Suprapubic skin (tissue), 4 donors: ENCODE results near the gene ANKRD42. TPM values are rescaled to one million over a fixed set of nuclear protein-coding genes. Genes with fewer than 3 reads are reported as not detected.
"Not testable (repeated sequence)": the region's sequence is repeated elsewhere in the genome, so short reads cannot be mapped to it uniquely, and the experiment has no call there.

Experiments used
- DNase-seq, 2 donors: peaks; one replicate each; pipeline ENCODE4 v3.0.0-alpha.2; 2019; ENCODE audit warnings: low spot score in 2 of 2
- H3K27ac ChIP-seq: fragments of 200-600 bp; sonication (generic); one replicate; pipeline ENCODE4 v1.5.1; 2019
- H3K27me3 ChIP-seq: fragments of 200-600 bp; sonication (generic); one replicate; pipeline ENCODE4 v1.5.1; 2019
- H3K36me3 ChIP-seq: fragments of 200-600 bp; sonication (generic); one replicate; pipeline ENCODE4 v1.5.1; 2019
- H3K4me1 ChIP-seq: fragments of 200-600 bp; sonication (generic); one replicate; pipeline ENCODE4 v1.5.1; 2019
- H3K4me3 ChIP-seq: fragments of 200-600 bp; sonication (generic); one replicate; pipeline ENCODE4 v1.5.1; 2019; ENCODE audit warnings: mild to moderate bottlenecking
- H3K9me3 ChIP-seq: fragments of 200-600 bp; sonication (generic); one replicate; pipeline ENCODE4 v1.5.1; 2019
- EP300 ChIP-seq: sonication (generic); formaldehyde crosslinking; IDR thresholded peaks from one replicate; pipeline ENCODE4 v1.6.1; 2017; ENCODE audit warnings: antibody characterized with exemption
- POLR2A ChIP-seq, 2 donors: fragments of 450-650 bp; IDR thresholded peaks; one replicate each; pipeline ENCODE4 v1.6.1; 2017; ENCODE audit warnings: antibody characterized with exemption in 2 of 2, mild to moderate bottlenecking in 2 of 2, moderate library complexity in 2 of 2
- POLR2AphosphoS5 ChIP-seq, 3 donors: sonication (generic); formaldehyde crosslinking; IDR thresholded peaks; one replicate each; pipeline ENCODE4 v1.6.1; 2017; ENCODE audit warnings: antibody characterized with exemption in 3 of 3
- WGBS: methylation state at CpG from one replicate; pipeline ENCODE4 v1.1.5; 2018; 5-methylcytosine and 5-hydroxymethylcytosine counted together
- total RNA-seq, 4 donors: library from RNA; depleted of rRNA; stranded (reverse); fragments of >200 nt; gene quantifications; one replicate each; pipeline ENCODE4 v1.1.0, GENCODE V29; 2016
- TF ChIP-seq, protein P1 (sequence below), 2 donors: fragments of 200-600 bp in 1 of 2; fragments of 450-650 bp in 1 of 2; sonication (generic) in 1 of 2; IDR thresholded peaks; one replicate each; pipeline ENCODE4 v1.5.1; 2016 to 2019; ENCODE audit warnings: antibody characterized with exemption in 2 of 2, mild to moderate bottlenecking in 1 of 2, moderate library complexity in 1 of 2

ANKRD42 gene
- total RNA-seq, 4 donors from 2014 or later = 7.2 to 12.6 (median 10.5) TPM

DNA sequence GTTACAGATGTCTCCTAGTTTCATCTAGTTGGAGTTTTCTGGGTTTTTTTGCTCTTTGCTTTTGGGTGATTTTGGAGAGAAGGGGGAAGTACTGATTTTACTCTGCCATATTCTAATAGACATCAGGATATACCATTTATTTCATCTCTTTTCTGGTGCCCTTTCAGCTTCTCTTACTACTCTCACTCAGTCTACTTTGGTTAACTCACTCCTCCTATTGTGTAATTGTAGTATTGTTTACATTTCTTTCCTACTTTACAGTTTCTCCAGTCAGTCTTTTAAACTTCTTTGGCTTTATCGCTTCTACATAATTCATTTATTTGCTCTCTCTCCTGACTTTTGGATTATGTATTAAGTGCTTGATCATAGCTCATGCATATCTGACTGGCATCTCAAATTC lies 6.5 kb downstream of the ANKRD42 start:
- H3K4me1 ChIP-seq = peaks cover 14% of the 10 kb centered on the region
- H3K9me3 ChIP-seq = no peaks in the 10 kb centered on the region
- no peak overlapping the region for H3K27ac ChIP-seq
- DNase-seq = no peak
- no peaks in the 10 kb centered on the region for H3K27me3 ChIP-seq
- no peak overlapping the region for H3K4me3 ChIP-seq
- WGBS = 90% methylated on average over 1 of the region's 1 CpG
- peaks cover 13% of the 10 kb centered on the region for H3K36me3 ChIP-seq
- TF ChIP-seq, protein P1, sequence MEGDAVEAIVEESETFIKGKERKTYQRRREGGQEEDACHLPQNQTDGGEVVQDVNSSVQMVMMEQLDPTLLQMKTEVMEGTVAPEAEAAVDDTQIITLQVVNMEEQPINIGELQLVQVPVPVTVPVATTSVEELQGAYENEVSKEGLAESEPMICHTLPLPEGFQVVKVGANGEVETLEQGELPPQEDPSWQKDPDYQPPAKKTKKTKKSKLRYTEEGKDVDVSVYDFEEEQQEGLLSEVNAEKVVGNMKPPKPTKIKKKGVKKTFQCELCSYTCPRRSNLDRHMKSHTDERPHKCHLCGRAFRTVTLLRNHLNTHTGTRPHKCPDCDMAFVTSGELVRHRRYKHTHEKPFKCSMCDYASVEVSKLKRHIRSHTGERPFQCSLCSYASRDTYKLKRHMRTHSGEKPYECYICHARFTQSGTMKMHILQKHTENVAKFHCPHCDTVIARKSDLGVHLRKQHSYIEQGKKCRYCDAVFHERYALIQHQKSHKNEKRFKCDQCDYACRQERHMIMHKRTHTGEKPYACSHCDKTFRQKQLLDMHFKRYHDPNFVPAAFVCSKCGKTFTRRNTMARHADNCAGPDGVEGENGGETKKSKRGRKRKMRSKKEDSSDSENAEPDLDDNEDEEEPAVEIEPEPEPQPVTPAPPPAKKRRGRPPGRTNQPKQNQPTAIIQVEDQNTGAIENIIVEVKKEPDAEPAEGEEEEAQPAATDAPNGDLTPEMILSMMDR (IDR thresholded peaks at IDR 0.05) = no peak
- TF ChIP-seq EP300 = no peak
- no peak for TF ChIP-seq POLR2AphosphoS5 (IDR thresholded peaks at IDR 0.05)
- TF ChIP-seq POLR2A (IDR thresholded peaks at IDR 0.05) = no peak

DNA sequence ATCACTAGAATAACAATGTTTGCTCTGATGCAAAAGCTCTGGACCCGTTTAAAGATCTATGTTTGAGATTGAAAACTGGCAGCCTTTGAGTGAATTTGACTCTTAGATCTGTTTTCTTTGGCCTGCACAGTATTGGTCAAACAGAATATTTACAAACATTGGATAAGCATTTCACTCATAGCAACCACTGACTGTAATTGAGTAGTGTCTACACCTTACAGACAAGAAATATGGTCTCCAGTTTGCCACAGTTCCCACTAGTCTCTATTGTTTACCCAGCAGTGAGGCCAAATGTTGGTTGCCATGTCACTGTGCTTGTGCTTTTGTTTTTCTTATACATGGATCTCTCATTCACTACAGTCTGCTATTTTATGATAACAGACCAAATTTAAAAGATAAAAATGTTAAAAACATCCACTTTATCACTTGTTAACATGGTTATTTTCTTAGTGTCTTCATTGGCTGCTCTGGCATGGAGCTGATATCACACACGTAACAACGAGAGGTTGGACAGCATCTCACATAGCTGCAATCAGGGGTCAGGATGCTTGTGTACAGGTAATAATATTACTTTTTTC lies 12.2 kb downstream of the ANKRD42 start:
- 96% methylated on average over 3 of the region's 3 CpGs for WGBS
- Histone ChIP-seq H3K36me3 (peaks cover 40% of the 10 kb centered on the region), H3K27ac (no peak overlapping the region), H3K4me1 (no peaks in the 10 kb centered on the region), H3K27me3 (no peaks in the 10 kb centered on the region), H3K4me3 (no peak overlapping the region), H3K9me3 (no peaks in the 10 kb centered on the region)
- TF ChIP-seq EP300 (no peak), POLR2A (IDR thresholded peaks at IDR 0.05) (no peak), POLR2AphosphoS5 (IDR thresholded peaks at IDR 0.05) (no peak)
- TF ChIP-seq, protein P1 (IDR thresholded peaks at IDR 0.05) = no peak
- DNase-seq = no peak

DNA sequence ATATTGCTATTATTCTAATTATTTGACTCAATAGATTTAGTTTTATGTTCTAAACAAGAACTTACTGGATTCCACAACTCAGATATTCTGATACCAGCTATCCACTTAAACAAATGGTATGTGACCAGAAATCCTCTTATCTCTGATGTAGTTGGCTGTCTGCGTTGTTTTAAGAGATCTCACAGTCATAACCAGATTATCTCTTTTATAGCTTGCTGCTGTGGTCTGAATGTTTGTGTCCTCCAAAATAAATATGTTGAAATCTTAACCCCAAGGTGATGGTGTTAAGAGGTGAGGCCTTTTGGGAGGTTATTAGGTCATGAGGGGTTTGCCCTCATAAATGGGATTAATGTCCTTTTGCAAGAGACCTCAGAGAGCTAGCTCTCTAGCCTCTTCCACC lies 12.7 kb downstream of the ANKRD42 start:
- Histone ChIP-seq H3K27me3 (no peaks in the 10 kb centered on the region), H3K4me1 (no peaks in the 10 kb centered on the region), H3K27ac (no peak overlapping the region), H3K4me3 (no peak overlapping the region), H3K9me3 (no peaks in the 10 kb centered on the region), H3K36me3 (peaks cover 38% of the 10 kb centered on the region)
- TF ChIP-seq POLR2A (IDR thresholded peaks at IDR 0.05) (no peak), POLR2AphosphoS5 (IDR thresholded peaks at IDR 0.05) (no peak)
- TF ChIP-seq, protein P1 (IDR thresholded peaks at IDR 0.05) = no peak
- 89% methylated on average over 1 of the region's 1 CpG for WGBS
- DNase-seq = no peak

DNA sequence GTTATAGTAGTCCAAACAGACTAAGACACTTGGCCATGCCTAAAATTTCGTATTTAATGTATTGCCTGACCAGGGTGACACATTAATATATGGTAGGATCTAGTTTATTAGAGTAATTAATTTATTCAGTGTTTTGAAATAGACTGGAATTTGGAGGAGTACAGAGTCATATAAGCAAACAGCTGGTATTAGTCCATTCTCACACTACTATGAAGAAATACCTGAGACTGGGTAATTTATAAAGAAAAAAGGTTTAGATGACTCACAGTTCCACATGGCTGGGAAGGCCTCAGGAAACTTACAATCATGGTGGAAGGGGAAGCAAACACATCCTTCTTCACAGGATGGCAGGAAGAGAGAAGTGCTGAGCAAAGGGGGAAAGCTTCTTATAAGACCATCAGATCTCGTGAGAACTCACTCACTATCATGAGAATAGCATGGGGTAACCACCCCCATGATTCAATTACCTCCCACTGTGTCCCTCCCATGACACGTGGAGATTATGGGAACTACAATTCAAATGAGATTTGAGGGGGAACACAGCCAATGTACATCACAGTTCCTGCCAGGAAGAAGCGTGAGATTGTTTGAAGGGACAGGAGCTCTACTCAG lies 13.4 kb downstream of the ANKRD42 start:
- not testable (repeated sequence) for DNase-seq, H3K9me3 ChIP-seq, H3K4me1 ChIP-seq, H3K27me3 ChIP-seq, H3K27ac ChIP-seq, H3K4me3 ChIP-seq
- WGBS = 73% methylated on average over 4 of the region's 4 CpGs
- peaks cover 43% of the 10 kb centered on the region for H3K36me3 ChIP-seq

DNA sequence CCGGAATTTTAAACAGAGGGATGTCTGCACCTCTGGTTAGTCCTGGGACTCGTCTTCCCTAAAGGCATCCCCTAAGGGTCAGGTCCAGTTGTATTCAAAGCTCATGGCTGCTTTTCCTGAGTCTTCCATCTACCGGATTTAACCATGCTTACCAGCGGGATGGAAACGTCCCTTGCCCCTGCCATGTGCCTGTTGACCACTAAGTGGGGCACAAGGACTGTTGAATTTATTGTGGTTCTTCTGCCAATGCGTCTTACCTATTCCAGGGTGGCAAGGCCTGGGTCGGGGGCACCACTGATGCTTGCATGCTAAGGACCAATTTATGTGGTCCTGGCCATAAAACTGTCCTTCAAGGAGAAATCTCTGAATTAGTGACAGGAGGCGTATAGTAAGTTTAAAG lies 25.6 kb downstream of the ANKRD42 start:
- H3K4me3 ChIP-seq = no peak overlapping the region
- 75% methylated on average over 8 of the region's 8 CpGs for WGBS

More for the DNA sequence above, 25.6 kb downstream of the ANKRD42 start:
- Histone ChIP-seq H3K27ac (no peak overlapping the region), H3K36me3 (no peaks in the 10 kb centered on the region), H3K4me1 (no peaks in the 10 kb centered on the region), H3K9me3 (no peaks in the 10 kb centered on the region), H3K27me3 (no peaks in the 10 kb centered on the region)
- no peak for TF ChIP-seq POLR2A (IDR thresholded peaks at IDR 0.05)
- TF ChIP-seq POLR2AphosphoS5 (IDR thresholded peaks at IDR 0.05) = no peak
- no peak for TF ChIP-seq EP300
- TF ChIP-seq, protein P1 (IDR thresholded peaks at IDR 0.05) = no peak
- DNase-seq = no peak
